ENCODE results near the gene ADCY6.

Gene ADCY6

GRCh38 chr12:48815126-48816110 is 26.5 kb upstream of the ADCY6 start:
- peak; percentile 66 for DNase-seq

DNA sequence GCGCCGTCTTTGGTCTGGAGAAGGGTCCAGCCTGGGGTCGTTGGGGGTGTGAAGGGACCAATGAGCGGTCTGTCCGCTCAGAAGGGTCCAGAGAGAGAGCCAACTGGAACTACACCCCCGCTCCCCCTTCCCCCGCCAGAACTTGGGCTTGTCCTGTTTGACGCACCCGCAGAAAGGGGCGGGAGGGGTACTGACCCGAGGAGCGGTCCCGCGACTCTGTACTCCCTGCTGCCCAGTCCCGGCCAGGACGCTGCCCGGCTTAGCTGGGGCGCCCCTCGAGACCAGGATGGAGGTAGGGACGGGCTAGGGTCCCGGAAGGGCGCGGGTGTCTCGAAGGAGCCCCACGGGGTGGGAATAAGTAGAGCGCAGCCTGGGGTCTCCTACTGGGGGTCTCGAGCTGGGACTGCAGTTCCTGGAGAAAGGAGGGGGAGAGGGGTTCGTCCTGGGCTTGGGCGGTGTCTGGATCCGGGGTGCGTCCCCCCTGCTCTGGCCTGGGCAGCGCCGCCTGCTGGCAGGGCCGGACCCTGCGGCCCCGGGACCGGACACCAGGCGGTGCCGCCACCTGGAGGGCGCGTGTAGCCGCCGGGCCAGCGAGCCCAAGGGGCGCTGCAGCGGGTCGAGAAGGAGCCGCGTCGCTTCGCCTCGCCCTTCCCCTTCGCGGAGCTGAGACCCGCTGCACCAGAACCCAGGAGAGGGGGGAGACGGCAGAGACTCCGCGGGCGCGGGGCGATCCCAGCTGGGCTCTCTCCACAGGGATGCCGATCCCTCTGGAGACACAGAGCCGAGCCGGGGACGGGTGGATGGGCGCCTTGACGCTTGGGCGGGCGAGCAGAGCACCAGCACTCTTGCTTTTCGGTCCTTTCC is 25.6 kb upstream of the ADCY6 start:
- DNase-seq = peak; percentile 94

- no peak for DNase-seq
Measured at GRCh38 chr12:48813465-48814261, 24.8 kb upstream of the ADCY6 start.

DNA sequence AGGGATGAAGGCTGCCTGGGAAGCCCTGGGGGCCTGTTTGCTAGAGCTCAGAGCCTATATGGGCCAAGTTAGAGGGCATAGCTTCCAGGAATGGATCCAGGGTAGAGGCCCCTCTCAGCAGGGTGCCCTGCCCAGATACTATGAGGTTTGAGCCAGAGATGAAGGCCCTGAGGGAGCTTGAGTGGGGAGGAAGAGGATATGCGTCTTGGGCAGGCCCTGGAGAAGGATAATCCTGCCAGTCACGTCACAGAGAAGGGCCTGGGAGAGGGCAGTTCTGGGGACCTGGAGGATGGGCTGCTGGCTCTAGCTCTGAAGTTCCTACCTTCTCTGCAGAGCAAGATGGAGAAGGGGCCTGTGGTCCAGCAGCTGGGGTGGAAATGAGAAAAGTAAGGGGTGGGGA is 23.5 kb upstream of the ADCY6 start:
- DNase-seq = no peak

DNA sequence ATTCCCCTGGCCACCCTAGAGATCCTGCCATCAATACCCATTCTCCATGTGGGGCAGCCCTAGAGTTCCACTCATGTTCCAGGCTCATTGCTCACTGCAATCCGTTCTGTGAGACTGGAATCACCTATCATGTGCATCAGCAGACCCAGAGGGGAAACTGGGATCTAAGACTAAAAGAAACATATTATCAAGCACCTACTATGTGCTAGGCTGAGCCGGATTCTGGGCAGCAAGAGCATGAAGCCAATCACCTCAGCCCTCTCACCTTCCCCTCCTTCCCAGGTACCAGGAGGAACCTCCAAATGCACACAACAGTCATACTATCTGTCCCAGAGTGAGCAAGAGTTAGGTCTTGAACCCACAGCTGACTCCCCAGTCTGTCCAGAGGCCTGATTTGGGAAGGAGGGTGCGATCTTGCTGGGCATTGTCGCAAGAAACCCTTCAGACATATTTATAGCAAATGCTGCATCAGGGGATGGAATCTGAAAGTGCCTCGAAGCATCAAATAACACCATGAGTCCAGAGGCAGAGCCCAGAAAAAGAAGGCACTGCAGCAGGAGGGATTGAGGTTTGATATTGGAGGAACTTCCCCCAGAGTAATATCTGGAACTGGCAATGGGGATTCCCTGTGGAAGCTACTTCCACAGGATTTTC is 22.7 kb upstream of the ADCY6 start:
- no peak for DNase-seq

DNA sequence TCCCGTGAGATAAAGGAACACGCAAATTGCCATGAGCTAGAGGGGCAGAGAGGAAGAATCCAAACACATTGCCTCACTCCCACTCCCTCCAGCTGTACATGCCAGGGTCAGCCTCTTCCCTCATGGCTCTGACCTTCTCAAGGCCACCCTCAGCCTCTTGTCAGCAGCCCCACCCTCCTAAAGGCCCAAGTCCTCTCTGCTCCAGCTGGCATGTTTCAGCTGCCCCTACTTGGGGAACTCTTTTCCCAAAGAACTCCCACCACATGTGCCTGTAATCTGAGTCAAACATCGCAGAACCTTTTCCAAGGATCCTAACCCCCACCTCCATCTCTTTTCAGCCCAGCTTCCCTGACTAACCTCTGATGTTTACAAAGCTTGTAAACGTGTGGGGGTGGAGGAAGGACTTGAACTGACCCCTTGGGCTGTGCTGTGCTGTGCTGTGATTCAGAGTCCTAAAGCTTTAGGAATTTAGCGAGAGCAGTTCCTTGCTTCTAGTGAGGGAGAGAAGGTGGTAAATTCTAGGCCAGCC is 22.1 kb upstream of the ADCY6 start:
- DNase-seq = no peak

- no peak for DNase-seq
Measured at GRCh38 chr12:48807981-48808380, 19.1 kb upstream of the ADCY6 start.

DNA sequence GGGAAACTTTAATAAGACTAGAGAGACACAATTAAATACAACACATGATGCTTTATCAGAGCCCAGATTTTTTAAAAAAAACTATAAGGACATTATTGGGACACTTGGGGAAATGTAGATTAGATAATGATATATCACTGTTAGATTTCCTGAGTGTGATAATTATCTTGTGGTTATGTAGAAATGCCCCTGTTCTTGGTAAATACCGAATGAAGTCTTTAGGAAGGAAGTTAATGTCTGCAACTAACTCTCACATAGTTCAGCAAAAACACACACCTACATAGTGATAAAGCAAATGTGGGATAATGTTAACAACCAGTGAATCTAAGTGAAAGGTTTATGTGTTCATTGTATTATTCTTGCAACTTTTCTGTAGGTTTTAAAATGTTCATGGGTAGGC is 14.8 kb upstream of the ADCY6 start:
- DNase-seq = no peak

- DNase-seq = no peak
Measured at GRCh38 chr12:48800971-48801370, 12.1 kb upstream of the ADCY6 start.

DNA sequence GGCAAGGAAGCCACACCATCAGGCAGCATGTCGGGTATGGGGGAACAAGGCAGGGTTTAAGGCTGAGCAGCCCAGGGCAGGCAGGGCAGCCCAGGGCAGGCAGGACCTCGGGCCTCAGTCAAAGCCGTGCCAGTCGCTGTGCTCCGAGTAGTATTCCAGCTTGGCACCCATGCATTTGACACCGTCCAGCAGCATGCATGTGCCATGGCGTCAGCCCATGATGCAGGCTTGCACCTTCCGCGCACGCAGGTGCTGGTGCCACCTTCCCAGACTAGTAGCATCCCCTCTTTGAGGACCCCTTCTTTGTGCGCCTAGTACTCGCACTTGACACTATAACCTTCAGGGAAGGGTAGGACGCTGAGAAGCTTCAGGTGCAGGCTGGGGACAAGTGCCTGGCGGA is 11.6 kb upstream of the ADCY6 start:
- no peak for DNase-seq

GRCh38 chr12:48796976-48797375 is 8.1 kb upstream of the ADCY6 start:
- DNase-seq = no peak

GRCh38 chr12:48795550-48796455 is 6.9 kb upstream of the ADCY6 start:
- DNase-seq = peak; percentile 77

DNA sequence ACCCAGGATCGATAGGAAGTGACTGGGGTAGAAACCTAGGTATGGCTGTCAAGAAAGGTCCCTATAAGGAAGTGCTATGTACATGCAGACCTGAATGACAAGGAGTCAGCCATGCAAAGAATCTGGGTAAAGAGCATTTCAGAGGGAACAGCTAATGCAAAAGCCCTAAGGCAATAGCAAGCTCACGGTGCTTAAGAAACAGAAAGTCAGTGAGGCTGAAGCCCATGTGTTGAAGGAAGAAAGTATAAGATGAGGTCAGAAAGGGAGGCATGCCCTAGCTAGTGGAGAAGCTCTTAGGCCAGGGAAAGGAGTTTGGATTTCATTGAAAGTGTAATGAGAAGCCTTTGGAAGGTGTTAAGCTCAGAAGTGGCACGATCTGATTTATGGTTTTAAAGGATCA is 6.0 kb upstream of the ADCY6 start:
- no peak for DNase-seq

DNA sequence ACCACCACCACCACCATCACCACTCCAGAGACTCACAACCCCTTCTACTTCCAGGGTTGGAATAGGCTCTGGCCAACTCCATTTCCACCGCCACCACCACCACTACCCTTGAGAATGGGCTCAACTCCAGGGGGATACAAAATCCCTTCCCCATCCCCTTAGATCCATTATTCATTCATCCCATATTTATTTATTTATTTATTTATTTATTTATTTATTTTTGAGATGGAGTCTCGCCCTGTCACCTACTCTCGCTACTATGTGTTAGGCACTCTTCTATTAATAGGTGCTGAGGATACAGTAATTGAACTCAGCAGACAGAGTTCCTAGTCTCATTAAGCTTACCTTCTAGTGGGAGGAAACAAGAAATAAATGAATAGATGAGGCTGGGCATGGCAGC is 4.8 kb upstream of the ADCY6 start:
- DNase-seq = no peak

GRCh38 chr12:48789858-48790326 is 1.0 kb upstream of the ADCY6 start:
- no peak for DNase-seq

- DNase-seq = no peak
Measured at GRCh38 chr12:48788524-48788853, 400 bp downstream of the ADCY6 start.

GRCh38 chr12:48787791-48788523 is 932 bp downstream of the ADCY6 start:
- DNase-seq = no peak

DNA sequence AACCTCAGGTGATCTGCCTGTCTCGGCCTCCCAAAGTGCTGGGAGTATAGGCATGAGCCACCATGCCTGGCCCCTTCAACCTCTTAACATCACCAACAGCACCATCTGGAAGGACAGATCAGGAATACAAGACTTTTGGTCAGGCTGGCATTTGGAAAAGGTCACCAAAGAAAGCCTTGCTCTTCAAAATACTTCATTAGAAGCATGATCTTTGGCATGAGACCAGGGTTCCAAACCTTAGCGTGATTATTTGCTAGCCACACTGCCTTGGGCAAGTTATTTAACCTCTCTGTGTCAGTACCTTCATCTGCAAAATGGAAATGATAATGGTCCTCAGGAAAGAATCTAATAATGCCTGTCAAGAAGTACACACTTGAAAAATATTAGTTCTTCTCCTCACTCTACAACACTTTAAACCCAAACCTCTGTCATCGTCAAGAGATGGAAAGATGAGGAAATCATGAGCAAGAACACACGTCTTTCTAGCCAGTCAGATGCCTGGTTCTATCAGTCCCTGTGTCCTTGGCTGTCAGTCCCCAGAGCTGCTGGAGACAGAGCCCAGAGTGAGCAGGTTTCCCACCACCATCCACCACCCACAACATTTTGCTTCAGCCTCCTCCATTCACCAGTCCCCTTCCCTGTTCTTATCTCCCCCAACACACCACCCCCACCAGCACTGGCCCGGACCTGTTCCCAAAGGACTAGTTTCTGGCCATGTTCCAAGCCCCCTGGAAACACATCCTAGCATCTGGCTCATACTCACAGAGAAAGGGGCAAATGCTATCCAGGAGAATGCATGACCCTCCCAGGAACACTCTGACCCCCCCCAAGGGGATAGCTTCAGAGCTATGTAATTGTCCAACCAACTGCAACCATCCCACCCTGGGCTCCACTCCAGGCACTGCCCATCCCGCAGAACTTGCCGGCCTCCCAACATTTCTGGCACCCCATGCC is 2.0 kb downstream of the ADCY6 start:
- DNase-seq = no peak

GRCh38 chr12:48783432-48783831 is 5.5 kb downstream of the ADCY6 start:
- no peak for DNase-seq
